SH-SY5Y (cell line): ENCODE data around the gene TTC28.

Experiments
- GATA2 ChIP-seq: IDR thresholded peaks from 2 replicates; pipeline ENCODE4 v1.6.1; 2011; ENCODE audit warnings: mild to moderate bottlenecking, low read depth, low read length
- GATA3 ChIP-seq: IDR thresholded peaks from 2 replicates; pipeline ENCODE4 v1.6.1; 2011; ENCODE audit warnings: low read depth, mild to moderate bottlenecking, low read length, moderate library complexity

The TTC28 gene

GRCh38 chr22:28241656-28242290, 437.9 kb downstream of the TTC28 start:
- TF ChIP-seq GATA2, result no peak
- TF ChIP-seq GATA3, result no peak

- no peak for TF ChIP-seq GATA3
- TF ChIP-seq GATA2, result no peak
Measured at GRCh38 chr22:28239941-28240340, 439.7 kb downstream of the TTC28 start.

- TF ChIP-seq GATA2, result no peak
- TF ChIP-seq GATA3, result no peak
Measured at GRCh38 chr22:28237783-28238182, 441.9 kb downstream of the TTC28 start.

- TF ChIP-seq GATA3, result no peak
- no peak for TF ChIP-seq GATA2
Measured at GRCh38 chr22:28237112-28237511, 442.5 kb downstream of the TTC28 start.

- TF ChIP-seq GATA2, result no peak
- TF ChIP-seq GATA3, result no peak
Measured at GRCh38 chr22:28232204-28232603, 447.4 kb downstream of the TTC28 start.

- no peak for TF ChIP-seq GATA2
- TF ChIP-seq GATA3, result no peak
Measured at GRCh38 chr22:28231441-28231840, 448.2 kb downstream of the TTC28 start.

GRCh38 chr22:28230671-28231070, 449.0 kb downstream of the TTC28 start:
- TF ChIP-seq GATA2 (no peak), GATA3 (no peak)

- TF ChIP-seq GATA3 (no peak), GATA2 (no peak)
Measured at GRCh38 chr22:28229566-28230485, 449.8 kb downstream of the TTC28 start.

GRCh38 chr22:28223826-28224225, 455.8 kb downstream of the TTC28 start:
- no peak for TF ChIP-seq GATA2
- no peak for TF ChIP-seq GATA3

- TF ChIP-seq GATA2, result no peak
- no peak for TF ChIP-seq GATA3
Measured at GRCh38 chr22:28222976-28223745, 456.5 kb downstream of the TTC28 start.

GRCh38 chr22:28222571-28222970, 457.1 kb downstream of the TTC28 start:
- TF ChIP-seq GATA2 (no peak), GATA3 (no peak)

GRCh38 chr22:28222052-28222451, 457.6 kb downstream of the TTC28 start:
- TF ChIP-seq GATA3 (no peak), GATA2 (no peak)

- TF ChIP-seq GATA2 (no peak), GATA3 (no peak)
Measured at GRCh38 chr22:28220626-28221363, 458.8 kb downstream of the TTC28 start.
